Caco-2 (cell line): ENCODE measurements around the gene BHLHE23. TPM values are rescaled to one million over a fixed set of nuclear protein-coding genes. Genes with fewer than 3 reads are reported as not detected.
A peak's percentile ranks its signal among the peaks of the same experiment; 100 is the strongest.

Experiments
- BruUV-seq: library from RNA; stranded (reverse); fragments of 400-500 nt; replicated peaks from 2 replicates; lab custom pipeline; 2021; lab: Mats Ljungman, UMichigan
- CTCF ChIA-PET: fragments of 300-600 bp; sonication (Branson Sonifier 250); formaldehyde crosslinking; loops from one replicate; lab custom pipeline; 2022; ENCODE audit warnings: antibody characterized with exemption; lab: Charles Lee
- POLR2A ChIA-PET: fragments of 300-600 bp; sonication (Branson Sonifier 250); formaldehyde crosslinking; loops from one replicate; lab custom pipeline; 2022; ENCODE audit warnings: antibody characterized with exemption; lab: Charles Lee
- DNase-seq, 2 experiments: peaks; one replicate each; pipeline versions ENCODE4 v3.0.0 to v3.0.0-alpha.2; 2020 to 2022
- H3K27me3 ChIP-seq: replicated peaks from 2 replicates; pipeline ENCODE4 v1.6.0; 2011; ENCODE audit warnings: low read length; ENCODE audit not compliant: control insufficient read depth, insufficient read depth
- H3K36me3 ChIP-seq: 2 replicates; pipeline ENCODE4 v1.5.1; 2011; ENCODE audit warnings: low read length; ENCODE audit not compliant: control insufficient read depth, insufficient read depth
- H3K4me1 ChIP-seq: fragments of 250-450 bp; sonication (Bioruptor Pico); 2 replicates; pipeline ENCODE4 v1.5.1; 2020; ENCODE audit warnings: mild to moderate bottlenecking
- H3K4me3 ChIP-seq: 2 replicates; pipeline ENCODE4 v1.5.1; 2011; ENCODE audit warnings: low read depth, mild to moderate bottlenecking, control low read depth, low read length
- H3K9me3 ChIP-seq: fragments of 250-450 bp; sonication (Bioruptor Pico); 2 replicates; pipeline ENCODE4 v1.5.1; 2020; ENCODE audit warnings: mild to moderate bottlenecking, moderate library complexity
- H3K27ac Mint-ChIP-seq: one replicate; pipeline ENCODE4 v1.8.0; 2022; ENCODE audit warnings: mixed read lengths; ENCODE audit not compliant: unreplicated experiment
- H3K27me3 Mint-ChIP-seq: one replicate; pipeline ENCODE4 v1.8.0; 2022; ENCODE audit warnings: mixed read lengths; ENCODE audit not compliant: insufficient read depth, unreplicated experiment
- H3K36me3 Mint-ChIP-seq: one replicate; pipeline ENCODE4 v1.8.0; 2022; ENCODE audit warnings: mild to moderate bottlenecking, mixed read lengths; ENCODE audit not compliant: insufficient read depth, unreplicated experiment
- H3K4me1 Mint-ChIP-seq: one replicate; pipeline ENCODE4 v1.8.0; 2022; ENCODE audit warnings: low read depth, mixed read lengths; ENCODE audit not compliant: unreplicated experiment
- H3K4me3 Mint-ChIP-seq: one replicate; pipeline ENCODE4 v1.8.0; 2022; ENCODE audit warnings: mild to moderate bottlenecking, moderate library complexity, mixed read lengths; ENCODE audit not compliant: unreplicated experiment
- H3K9me3 Mint-ChIP-seq: one replicate; pipeline ENCODE4 v1.8.0; 2022; ENCODE audit warnings: mixed read lengths; ENCODE audit not compliant: unreplicated experiment
- intact Hi-C: fragments of 100-400 bp; cut with micrococcal nuclease; formaldehyde crosslinking; loops from one replicate; pipeline ENCODE4 v1.10.0; 2022; ENCODE audit not compliant: unreplicated experiment
- total RNA-seq: library from RNA; stranded (reverse); gene quantifications from 2 replicates; pipeline ENCODE4 v1.2.3, GENCODE V29; 2022
- TF ChIP-seq, protein P1 (sequence below), 2 experiments: fragments of 200-600 bp in 1 of 2; IDR thresholded peaks; 1 replicate in 1 of 2; 2 replicates in 1 of 2; pipeline versions ENCODE4 v1.5.1 to v1.8.0; 2011 to 2022; ENCODE audit warnings: antibody characterized with exemption in 1 of 2, control low read depth in 1 of 2, inconsistent platforms in 1 of 2, low read depth in 1 of 2, low read length in 1 of 2, mild to moderate bottlenecking in 1 of 2, moderate library complexity in 1 of 2; ENCODE audit not compliant: insufficient read depth in 1 of 2, severe bottlenecking in 1 of 2, unreplicated experiment in 1 of 2

Gene BHLHE23
- total RNA-seq, 1 experiment from 2014 or later = 0.95 TPM

DNA sequence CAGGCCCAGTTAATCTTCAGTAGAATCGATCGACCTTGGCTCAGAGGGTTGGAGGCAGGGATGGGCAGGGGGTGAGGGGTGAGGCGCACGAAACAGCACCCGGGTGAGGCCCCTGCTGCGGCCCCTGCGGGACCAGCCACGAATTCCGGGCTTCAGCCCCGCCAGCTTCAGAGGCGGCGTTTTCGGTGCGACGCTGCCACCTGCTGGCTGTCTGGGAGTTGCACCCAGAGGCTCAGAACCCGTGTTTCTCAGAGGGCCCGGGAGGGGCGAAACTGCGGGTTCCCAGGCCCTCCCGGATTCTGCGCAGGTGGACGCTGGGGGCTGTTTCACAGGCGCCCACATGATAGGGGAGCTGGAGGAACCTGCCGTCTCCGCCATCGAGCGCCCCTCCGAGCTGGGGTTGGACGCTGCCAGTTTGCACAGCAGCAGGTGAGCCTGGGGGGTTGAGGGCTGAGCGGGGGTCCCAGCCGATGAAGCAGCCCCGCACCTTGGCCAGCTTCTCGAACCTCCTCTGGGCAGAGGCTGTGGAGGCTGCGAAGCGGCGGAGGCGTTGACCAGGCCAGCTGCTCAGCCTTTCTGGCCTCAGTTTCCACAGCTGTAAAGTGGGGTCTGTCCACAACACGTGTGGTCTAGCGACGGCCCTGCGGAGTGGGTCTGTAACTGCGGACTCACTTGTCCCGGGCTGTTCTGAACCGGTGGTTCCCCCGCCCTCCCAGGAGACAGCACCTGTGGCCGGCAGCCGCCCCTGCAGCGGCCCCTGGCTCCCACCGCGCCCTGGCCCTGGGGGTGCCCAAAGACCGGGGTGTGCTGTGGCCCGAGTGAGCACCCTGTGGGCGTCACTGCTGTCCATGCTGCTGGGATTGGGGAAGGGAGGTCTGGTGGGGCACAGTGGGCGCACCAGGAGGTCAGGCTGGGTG lies 2.5 kb upstream of the BHLHE23 start:
- peak; percentile 89 to 96 for DNase-seq
- BruUV-seq = no TSS peak
- peaks cover 27% of the 10 kb centered on the region for H3K4me1 Mint-ChIP-seq
- Histone ChIP-seq H3K9me3 (peaks cover 10% of the 10 kb centered on the region), H3K4me1 (peaks cover 24% of the 10 kb centered on the region), H3K4me3 (peak overlapping the region; percentile 27), H3K27me3 (no peaks in the 10 kb centered on the region), H3K36me3 (no peaks in the 10 kb centered on the region)
- peak overlapping the region; percentile 89 for H3K27ac Mint-ChIP-seq
- POLR2A ChIA-PET = interaction anchor here (0.5 to 1.1 kb wide), 4 partner anchors 10 to 61 kb away, joined by 3 to 5 read pairs (median 4); no protein-coding TSS in a partner anchor
- TF ChIP-seq, protein P1, sequence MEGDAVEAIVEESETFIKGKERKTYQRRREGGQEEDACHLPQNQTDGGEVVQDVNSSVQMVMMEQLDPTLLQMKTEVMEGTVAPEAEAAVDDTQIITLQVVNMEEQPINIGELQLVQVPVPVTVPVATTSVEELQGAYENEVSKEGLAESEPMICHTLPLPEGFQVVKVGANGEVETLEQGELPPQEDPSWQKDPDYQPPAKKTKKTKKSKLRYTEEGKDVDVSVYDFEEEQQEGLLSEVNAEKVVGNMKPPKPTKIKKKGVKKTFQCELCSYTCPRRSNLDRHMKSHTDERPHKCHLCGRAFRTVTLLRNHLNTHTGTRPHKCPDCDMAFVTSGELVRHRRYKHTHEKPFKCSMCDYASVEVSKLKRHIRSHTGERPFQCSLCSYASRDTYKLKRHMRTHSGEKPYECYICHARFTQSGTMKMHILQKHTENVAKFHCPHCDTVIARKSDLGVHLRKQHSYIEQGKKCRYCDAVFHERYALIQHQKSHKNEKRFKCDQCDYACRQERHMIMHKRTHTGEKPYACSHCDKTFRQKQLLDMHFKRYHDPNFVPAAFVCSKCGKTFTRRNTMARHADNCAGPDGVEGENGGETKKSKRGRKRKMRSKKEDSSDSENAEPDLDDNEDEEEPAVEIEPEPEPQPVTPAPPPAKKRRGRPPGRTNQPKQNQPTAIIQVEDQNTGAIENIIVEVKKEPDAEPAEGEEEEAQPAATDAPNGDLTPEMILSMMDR (IDR thresholded peaks at IDR 0.05; ENCODE audit: insufficient read depth in 1 of 2, low read depth in 1 of 2, low read length in 1 of 2, severe bottlenecking in 1 of 2, unreplicated experiment in 1 of 2) = peak; percentile 99 to 100
- no peaks in the 10 kb centered on the region for H3K36me3 Mint-ChIP-seq
- intact Hi-C loops = loop anchor here (1.0 to 2.0 kb wide), 3 partner anchors 37 to 137 kb away; no protein-coding TSS in a partner anchor
- peaks cover 14% of the 10 kb centered on the region for H3K9me3 Mint-ChIP-seq
- CTCF ChIA-PET = interaction anchor here (0.6 to 1.8 kb wide), 26 partner anchors 9 to 215 kb away, joined by 3 to 20 read pairs (median 4); no protein-coding TSS in a partner anchor
- no peaks in the 10 kb centered on the region for H3K27me3 Mint-ChIP-seq
- H3K4me3 Mint-ChIP-seq = peak overlapping the region; percentile 66

DNA sequence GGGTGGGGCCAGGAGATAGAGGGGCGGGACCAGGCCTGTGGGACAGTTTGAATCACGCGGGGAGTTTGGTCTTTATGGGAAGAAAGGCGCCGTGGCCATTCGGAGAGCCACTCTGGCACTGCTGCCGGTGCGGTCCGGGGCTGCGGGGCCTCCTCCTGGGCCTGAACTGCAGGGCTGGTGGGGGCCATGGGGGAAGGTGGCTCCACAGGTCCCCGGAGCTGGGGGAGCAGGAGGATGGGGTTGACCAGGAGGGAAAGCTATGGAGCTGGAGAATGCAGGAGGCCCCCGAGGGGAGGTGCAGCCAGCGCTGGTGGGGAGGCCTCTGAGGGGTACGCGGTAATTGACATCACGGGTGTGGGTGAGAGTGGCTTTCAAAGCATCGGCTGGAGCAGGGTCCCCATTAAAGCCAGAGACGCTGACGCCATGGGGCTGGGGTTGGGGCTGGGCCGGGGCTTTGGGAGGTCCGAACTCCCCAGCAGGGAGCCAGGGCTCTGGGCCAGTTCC lies 1.8 kb upstream of the BHLHE23 start:
- Histone ChIP-seq H3K4me3 (no peak overlapping the region), H3K36me3 (no peaks in the 10 kb centered on the region), H3K4me1 (peaks cover 17% of the 10 kb centered on the region), H3K9me3 (peaks cover 10% of the 10 kb centered on the region), H3K27me3 (no peaks in the 10 kb centered on the region)
- intact Hi-C loops = loop anchor here (1.0 to 2.0 kb wide), 3 partner anchors 36 to 136 kb away; no protein-coding TSS in a partner anchor
- POLR2A ChIA-PET = interaction anchor here (0.5 to 1.1 kb wide), 5 partner anchors 11 to 116 kb away, joined by 3 to 5 read pairs (median 3); no protein-coding TSS in a partner anchor
- CTCF ChIA-PET = interaction anchor here (0.6 to 1.8 kb wide), 25 partner anchors 9 to 215 kb away, joined by 3 to 20 read pairs (median 4); no protein-coding TSS in a partner anchor
- no peaks in the 10 kb centered on the region for H3K27me3 Mint-ChIP-seq
- H3K27ac Mint-ChIP-seq = peak overlapping the region; percentile 89
- no TSS peak for BruUV-seq
- peaks cover 9% of the 10 kb centered on the region for H3K9me3 Mint-ChIP-seq
- no peaks in the 10 kb centered on the region for H3K36me3 Mint-ChIP-seq
- H3K4me1 Mint-ChIP-seq = peaks cover 20% of the 10 kb centered on the region
- TF ChIP-seq, protein P1 (IDR thresholded peaks at IDR 0.05; ENCODE audit: insufficient read depth in 1 of 2, low read depth in 1 of 2, low read length in 1 of 2, severe bottlenecking in 1 of 2, unreplicated experiment in 1 of 2) = no peak
- H3K4me3 Mint-ChIP-seq = peak overlapping the region; percentile 66
- no peak for DNase-seq
